ENCODE data around the gene RACGAP1. TPM values are rescaled to one million over a fixed set of nuclear protein-coding genes. Genes with fewer than 3 reads are reported as not detected.

RACGAP1 gene
- total and polyA plus RNA-seq, 12 donors: 1.3 to 28.4 (median 6.2) TPM

DNA sequence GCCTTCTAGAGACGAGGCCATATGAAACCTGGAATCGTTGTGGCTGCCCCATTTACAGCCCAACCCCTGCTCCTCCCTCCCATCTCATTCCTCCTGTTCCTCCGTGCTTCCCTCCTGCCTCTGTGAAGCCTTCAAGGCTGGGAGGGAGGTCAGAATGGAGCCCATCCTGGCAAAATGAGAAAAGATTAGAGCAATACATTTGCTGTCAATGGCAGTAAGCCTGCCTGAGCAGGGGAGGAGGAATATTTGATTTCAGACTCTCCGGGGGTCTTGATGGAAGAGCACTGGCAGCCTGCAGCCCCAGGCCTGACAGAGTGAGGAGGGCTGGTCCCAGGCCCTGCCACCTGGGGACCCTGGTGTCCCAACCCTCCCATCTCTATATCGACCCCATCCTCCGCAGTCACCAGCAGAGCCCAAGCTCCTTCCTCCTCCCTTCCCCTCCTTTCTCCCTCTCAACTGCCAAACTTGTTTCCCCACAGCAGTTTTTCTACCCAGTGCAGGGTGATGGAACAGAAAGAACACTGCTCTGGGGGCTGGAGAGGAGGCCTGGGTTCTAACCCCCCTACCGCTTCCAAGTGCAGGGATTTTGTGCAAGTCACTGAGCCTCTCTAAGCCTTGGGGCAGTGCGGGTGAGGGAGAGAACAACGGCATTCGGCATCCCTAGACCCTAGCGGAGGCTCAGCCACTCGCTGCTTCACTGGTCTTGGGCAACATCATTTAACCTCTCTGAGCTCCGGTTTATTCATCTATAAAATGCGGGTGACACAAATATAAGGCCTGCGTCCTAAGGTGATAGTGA is 16.0 kb upstream of the RACGAP1 start:
- Histone ChIP-seq H3K36me3 (replicated peaks in 1 of 2) (no peaks in the 10 kb centered on the region), H3K4me1 (replicated peaks in 1 of 2) (no peaks in the 10 kb centered on the region), H3K27ac (no peak overlapping the region), H3K9me3 (replicated peaks in 1 of 3) (no peaks in the 10 kb centered on the region), H3K27me3 (no peaks in the 10 kb centered on the region), H3K4me3 (no peak overlapping the region)
- 78 to 87% (median 81%) methylated on average over 14 to 15 of the region's 15 CpGs for WGBS, 4 donors
- DNase-seq: no peak
- TF ChIP-seq, protein P1, sequence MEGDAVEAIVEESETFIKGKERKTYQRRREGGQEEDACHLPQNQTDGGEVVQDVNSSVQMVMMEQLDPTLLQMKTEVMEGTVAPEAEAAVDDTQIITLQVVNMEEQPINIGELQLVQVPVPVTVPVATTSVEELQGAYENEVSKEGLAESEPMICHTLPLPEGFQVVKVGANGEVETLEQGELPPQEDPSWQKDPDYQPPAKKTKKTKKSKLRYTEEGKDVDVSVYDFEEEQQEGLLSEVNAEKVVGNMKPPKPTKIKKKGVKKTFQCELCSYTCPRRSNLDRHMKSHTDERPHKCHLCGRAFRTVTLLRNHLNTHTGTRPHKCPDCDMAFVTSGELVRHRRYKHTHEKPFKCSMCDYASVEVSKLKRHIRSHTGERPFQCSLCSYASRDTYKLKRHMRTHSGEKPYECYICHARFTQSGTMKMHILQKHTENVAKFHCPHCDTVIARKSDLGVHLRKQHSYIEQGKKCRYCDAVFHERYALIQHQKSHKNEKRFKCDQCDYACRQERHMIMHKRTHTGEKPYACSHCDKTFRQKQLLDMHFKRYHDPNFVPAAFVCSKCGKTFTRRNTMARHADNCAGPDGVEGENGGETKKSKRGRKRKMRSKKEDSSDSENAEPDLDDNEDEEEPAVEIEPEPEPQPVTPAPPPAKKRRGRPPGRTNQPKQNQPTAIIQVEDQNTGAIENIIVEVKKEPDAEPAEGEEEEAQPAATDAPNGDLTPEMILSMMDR (IDR thresholded peaks at IDR 0.05): no peak
- TF ChIP-seq POLR2A (IDR thresholded peaks at IDR 0.05): no peak
- intact Hi-C loops (cut with DNase I): no loop called here

DNA sequence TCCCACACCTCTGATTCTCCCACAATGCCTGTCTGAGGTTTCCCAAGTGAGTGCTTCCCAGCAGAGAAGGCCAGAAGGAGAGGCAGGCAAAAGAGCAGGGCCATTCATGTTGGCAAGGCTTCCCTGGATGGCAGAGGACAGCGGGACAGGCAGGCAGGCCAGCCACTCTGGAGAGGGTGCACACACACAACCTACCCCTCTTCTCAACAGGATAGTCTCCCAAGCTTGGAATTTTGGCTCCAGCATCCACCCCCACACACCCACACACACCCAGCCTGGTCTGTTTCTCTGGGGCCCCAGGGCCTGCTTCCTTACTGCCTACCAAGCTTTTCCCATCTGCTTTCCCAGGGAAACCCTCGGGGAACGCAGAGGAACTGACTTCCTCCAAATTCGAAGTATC is 15.4 kb upstream of the RACGAP1 start:
- H3K9me3 ChIP-seq (replicated peaks in 1 of 3): no peaks in the 10 kb centered on the region
- no peak for DNase-seq
- H3K36me3 ChIP-seq (replicated peaks in 1 of 2): no peaks in the 10 kb centered on the region
- no peaks in the 10 kb centered on the region for H3K27me3 ChIP-seq
- intact Hi-C loops (cut with DNase I): no loop called here
- 71 to 80% (median 77%) methylated on average over 4 of the region's 4 CpGs for WGBS, 4 donors
- H3K27ac ChIP-seq: no peak overlapping the region
- H3K4me3 ChIP-seq: no peak overlapping the region
- TF ChIP-seq, protein P1 (IDR thresholded peaks at IDR 0.05): no peak
- TF ChIP-seq POLR2A (IDR thresholded peaks at IDR 0.05): no peak
- no peaks in the 10 kb centered on the region for H3K4me1 ChIP-seq (replicated peaks in 1 of 2)

DNA sequence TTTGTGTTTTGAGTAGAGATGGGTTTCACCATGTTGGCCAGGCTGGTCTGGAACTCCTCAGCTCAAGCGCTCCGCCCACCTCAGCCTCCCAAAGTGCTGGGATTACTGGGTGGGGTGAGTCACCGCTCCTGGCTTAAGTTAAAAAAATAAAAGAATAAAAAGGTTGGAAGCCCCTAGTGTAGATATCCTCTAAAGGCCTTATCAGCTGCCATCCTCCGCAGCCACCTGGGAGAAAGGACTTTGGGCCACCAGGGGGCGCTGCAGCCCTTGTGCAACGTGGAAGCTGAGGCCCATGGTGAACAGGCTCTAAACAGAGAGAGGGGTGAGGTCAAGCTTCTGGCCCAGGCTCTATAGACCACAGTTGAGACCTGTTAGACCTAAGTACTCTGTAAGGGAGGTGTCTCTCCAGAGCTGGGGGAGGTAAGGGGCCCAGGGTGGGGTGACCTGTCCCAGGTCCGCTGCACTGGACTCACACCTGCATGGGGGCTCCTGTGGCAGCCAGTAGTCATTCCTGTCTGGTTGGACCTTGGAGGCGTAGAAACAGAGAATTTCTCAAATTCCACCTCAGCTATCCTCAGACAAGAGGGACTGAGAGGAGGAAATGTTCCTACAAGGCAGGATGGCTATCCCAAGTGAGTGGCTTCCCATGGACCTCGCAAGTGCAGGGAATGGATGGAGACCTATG is 14.0 kb upstream of the RACGAP1 start:
- intact Hi-C loops (cut with DNase I): no loop called here
- Histone ChIP-seq H3K36me3 (replicated peaks in 1 of 2) (no peaks in the 10 kb centered on the region), H3K27me3 (no peaks in the 10 kb centered on the region), H3K27ac (no peak overlapping the region), H3K9me3 (replicated peaks in 1 of 3) (no peaks in the 10 kb centered on the region), H3K4me1 (replicated peaks in 1 of 2) (no peaks in the 10 kb centered on the region), H3K4me3 (no peak overlapping the region)
- WGBS, 4 donors: 41 to 46% (median 45%) methylated on average over 8 to 9 of the region's 9 CpGs
- DNase-seq: peak; percentile 78 to 92 (median 86)
- no peak for TF ChIP-seq POLR2A (IDR thresholded peaks at IDR 0.05)
- TF ChIP-seq, protein P1 (IDR thresholded peaks at IDR 0.05): peak; percentile 77 to 90 (median 85)

GRCh38 chr12:50038336-50038735 is 13.0 kb upstream of the RACGAP1 start:
- Histone ChIP-seq H3K27me3 (no peaks in the 10 kb centered on the region), H3K27ac (no peak overlapping the region), H3K36me3 (replicated peaks in 1 of 2) (no peaks in the 10 kb centered on the region), H3K4me3 (no peak overlapping the region), H3K4me1 (replicated peaks in 1 of 2) (no peaks in the 10 kb centered on the region), H3K9me3 (replicated peaks in 1 of 3) (no peaks in the 10 kb centered on the region)
- no peak for DNase-seq
- intact Hi-C loops (cut with DNase I): no loop called here
- TF ChIP-seq, protein P1 (IDR thresholded peaks at IDR 0.05): no peak
- TF ChIP-seq POLR2A (IDR thresholded peaks at IDR 0.05): no peak
- 80 to 87% (median 84%) methylated on average over 4 of the region's 4 CpGs for WGBS, 4 donors

Data from adrenal gland (tissue), 12 donors.